Keratinocyte (primary cell): Measurements from ENCODE around the gene TNNT2.

Experiments
- CTCF ChIP-seq, 3 experiments: IDR thresholded peaks in 1 of 3; conservative IDR thresholded peaks in 1 of 3; optimal IDR thresholded peaks in 1 of 3; 2 replicates in 2 of 3; 3 replicates in 1 of 3; pipeline versions ENCODE3 to v1.5.1; 2011; ENCODE audit warnings: low read length in 3 of 3, mild to moderate bottlenecking in 3 of 3, moderate library complexity in 2 of 3, control low read depth in 1 of 3, inconsistent platforms in 1 of 3; ENCODE audit not compliant: insufficient read depth in 2 of 3; ENCODE audit errors: extremely low read depth in 1 of 3
- EZH2 ChIP-seq: IDR thresholded peaks from one replicate; pipeline ENCODE4 v1.6.1; 2012; ENCODE audit warnings: inconsistent platforms, mild to moderate bottlenecking, low read length, moderate library complexity

- TF ChIP-seq CTCF (optimal IDR thresholded peaks at IDR 0.05 in 1 of 3, IDR thresholded peaks at IDR 0.05 in 1 of 3, conservative IDR thresholded peaks at IDR 0.05 in 1 of 3; ENCODE audit: extremely low read depth in 1 of 3, insufficient read depth in 2 of 3, low read length in 3 of 3) (no peak), EZH2 (no peak)
Observed at GRCh38 chr1:201423655-201424054, 46.2 kb upstream of the TNNT2 start.
